SKM-1 treated with dmso at 0.1 percent for 144 hours (cell line): ENCODE data around the gene SNRPD3.

ENCODE experiments used
- DNase-seq: peaks from one replicate; lab custom pipeline; 2025; ENCODE audit not compliant: unreplicated experiment; lab: John Stamatoyannopoulos, UW

The SNRPD3 gene

GRCh38 chr22:24565077-24565476 is 9.3 kb downstream of the SNRPD3 start:
- DNase-seq, result no peak

- no peak for DNase-seq
Observed at GRCh38 chr22:24566899-24567511, 11.2 kb downstream of the SNRPD3 start.

GRCh38 chr22:24567668-24568067 is 11.9 kb downstream of the SNRPD3 start:
- no peak for DNase-seq

GRCh38 chr22:24571266-24571665 is 15.5 kb downstream of the SNRPD3 start:
- DNase-seq, result no peak

- DNase-seq, result no peak
Observed at GRCh38 chr22:24576778-24577177, 21.0 kb downstream of the SNRPD3 start.

GRCh38 chr22:24578355-24579257 is 22.8 kb downstream of the SNRPD3 start:
- no peak for DNase-seq

GRCh38 chr22:24579258-24579601 is 23.4 kb downstream of the SNRPD3 start:
- DNase-seq, result no peak

GRCh38 chr22:24580276-24580675 is 24.5 kb downstream of the SNRPD3 start:
- DNase-seq, result no peak

GRCh38 chr22:24582056-24582814 is 26.4 kb downstream of the SNRPD3 start:
- no peak for DNase-seq

GRCh38 chr22:24583221-24584165 is 27.7 kb downstream of the SNRPD3 start:
- no peak for DNase-seq

- no peak for DNase-seq
Observed at GRCh38 chr22:24584166-24584790, 28.5 kb downstream of the SNRPD3 start.

GRCh38 chr22:24584871-24585411 is 29.1 kb downstream of the SNRPD3 start:
- DNase-seq, result no peak

GRCh38 chr22:24585461-24585860 is 29.7 kb downstream of the SNRPD3 start:
- no peak for DNase-seq

- DNase-seq, result no peak
Observed at GRCh38 chr22:24585927-24586546, 30.2 kb downstream of the SNRPD3 start.

- no peak for DNase-seq
Observed at GRCh38 chr22:24587251-24587650, 31.5 kb downstream of the SNRPD3 start.

GRCh38 chr22:24587948-24588347 is 32.1 kb downstream of the SNRPD3 start:
- DNase-seq, result no peak

- DNase-seq, result no peak
Observed at GRCh38 chr22:24588381-24588756, 32.6 kb downstream of the SNRPD3 start.

GRCh38 chr22:24588757-24589481 is 33.1 kb downstream of the SNRPD3 start:
- DNase-seq, result no peak

GRCh38 chr22:24589518-24590030 is 33.8 kb downstream of the SNRPD3 start:
- DNase-seq, result no peak
